NCI-H146 treated with DMSO at 0.1 percent for 48 hours (cell line): Measurements from ENCODE around the gene NUTM2A.
"Not testable (repeated sequence)": the region's sequence is repeated elsewhere in the genome, so short reads cannot be mapped to it uniquely, and the experiment has no call there.

Source experiments
- DNase-seq: peaks from one replicate; lab custom pipeline; 2025; ENCODE audit not compliant: unreplicated experiment; lab: John Stamatoyannopoulos, UW

Gene NUTM2A

DNA sequence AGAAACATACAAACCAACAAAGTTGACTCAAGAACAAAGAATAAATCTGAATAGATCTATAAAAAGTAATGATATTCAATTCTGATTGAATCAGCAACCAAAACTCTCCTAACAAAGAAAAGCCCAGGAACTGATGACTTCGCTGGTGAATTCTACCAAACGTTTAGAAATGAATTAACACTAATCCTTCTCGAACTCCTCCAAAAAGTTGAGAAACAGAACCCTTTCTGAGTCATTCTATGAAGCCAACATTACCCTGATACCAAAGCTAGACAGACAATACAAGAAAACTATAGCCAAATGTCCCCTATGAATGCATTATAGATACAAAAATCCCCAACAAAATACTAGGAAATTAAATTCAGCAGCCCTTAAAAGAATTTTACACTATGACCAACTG is 16.9 kb downstream of the NUTM2A start:
- not testable (repeated sequence) for DNase-seq

DNA sequence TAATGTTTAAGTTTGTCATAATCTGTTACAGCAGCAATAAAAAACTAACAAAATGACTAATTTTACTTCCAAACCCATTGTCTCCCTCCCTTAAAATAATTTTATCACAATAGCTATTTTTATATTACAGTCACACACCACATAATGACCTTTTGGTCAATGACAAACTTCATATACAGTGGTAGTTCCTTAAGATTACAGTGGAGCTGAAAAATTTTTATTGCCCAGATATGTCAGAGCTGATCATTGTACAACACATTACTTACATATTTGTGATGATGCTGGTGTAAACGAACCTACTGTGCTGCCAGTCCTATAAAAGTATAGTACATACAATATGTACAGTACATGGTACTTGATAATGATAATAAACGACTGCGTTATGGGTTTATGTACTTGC is 22.1 kb downstream of the NUTM2A start:
- not testable (repeated sequence) for DNase-seq

DNA sequence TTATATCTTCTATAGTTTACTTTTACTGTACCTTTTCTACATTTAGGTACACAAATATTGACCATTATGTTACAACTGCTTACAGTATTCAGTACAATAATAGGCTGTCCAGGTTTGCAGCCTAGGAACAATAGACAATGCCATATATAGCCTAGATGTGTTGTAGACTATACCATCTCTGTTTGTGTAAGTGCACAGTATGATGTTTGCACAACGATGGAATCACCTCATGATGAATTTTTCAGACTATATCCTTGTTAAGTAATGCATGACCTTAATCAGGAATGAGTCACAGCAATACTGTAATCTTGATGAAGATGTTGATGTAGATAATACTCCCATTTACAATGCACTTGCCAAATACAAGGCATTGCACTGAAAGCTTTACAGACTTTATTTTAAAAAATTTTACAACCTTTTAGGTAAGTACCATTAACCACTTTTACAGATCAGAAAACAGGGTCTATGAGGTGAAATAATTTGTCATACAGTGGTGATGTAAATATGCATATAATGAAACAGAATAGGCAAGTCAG is 23.6 kb downstream of the NUTM2A start:
- not testable (repeated sequence) for DNase-seq

DNA sequence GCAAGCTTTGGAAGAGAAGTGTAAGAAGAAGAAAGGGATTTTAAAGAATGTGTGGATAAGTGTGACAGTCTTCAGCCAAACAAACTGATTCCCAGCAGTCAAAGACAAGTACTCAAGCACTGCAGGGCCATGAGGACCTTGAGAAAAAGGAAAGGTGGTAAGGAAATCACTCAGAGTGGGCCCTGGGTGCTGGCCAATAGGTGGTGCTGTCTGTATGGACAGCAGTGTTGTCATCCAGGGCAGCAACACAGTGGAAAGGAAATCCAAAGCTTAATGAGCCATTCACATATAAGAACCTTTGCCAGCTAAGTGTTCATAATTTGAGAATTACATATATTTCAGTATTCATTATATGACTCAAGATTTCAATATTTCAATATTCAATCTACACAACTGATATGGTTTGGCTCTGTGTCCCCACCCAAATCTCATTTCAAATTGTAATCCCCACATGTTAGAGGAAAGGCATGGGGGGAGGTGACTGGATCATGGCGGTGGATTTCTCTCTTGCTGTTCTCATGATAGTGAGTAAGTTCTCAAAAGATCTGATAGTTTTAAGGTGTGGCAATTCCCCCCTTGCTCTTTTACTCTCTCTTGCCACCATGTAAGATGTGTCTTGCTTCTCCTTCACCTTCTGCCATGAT is 55.6 kb downstream of the NUTM2A start:
- not testable (repeated sequence) for DNase-seq
